OCI-LY7 (cell line): ENCODE results near the gene CRTC1. TPM values are rescaled to one million over a fixed set of nuclear protein-coding genes. Genes with fewer than 3 reads are reported as not detected.

ENCODE experiments used
- BruUV-seq: library from RNA; stranded (reverse); fragments of 400-500 nt; replicated peaks from 2 replicates; lab custom pipeline; 2021; lab: Mats Ljungman, UMichigan
- CTCF ChIA-PET: fragments of 300-600 bp; sonication (Branson Sonifier 250); formaldehyde crosslinking; loops from one replicate; lab custom pipeline; 2022; ENCODE audit warnings: antibody characterized with exemption; ENCODE audit not compliant: unreplicated experiment; lab: Charles Lee
- POLR2A ChIA-PET: fragments of 300-600 bp; sonication (Branson Sonifier 250); formaldehyde crosslinking; loops from one replicate; lab custom pipeline; 2022; ENCODE audit warnings: antibody characterized with exemption; lab: Charles Lee
- DNase-seq: peaks from one replicate; pipeline ENCODE4 v3.0.0-alpha.2; 2015; ENCODE audit warnings: low spot score
- H2AFZ ChIP-seq: fragments of 200-600 bp; sonication (generic), shearing (Covaris generic); 2 replicates; pipeline ENCODE4 v1.6.1; 2014; ENCODE audit warnings: mild to moderate bottlenecking, antibody characterized with exemption, low read length, moderate library complexity
- H3K27ac ChIP-seq: fragments of 200-600 bp; sonication (generic); 2 replicates; pipeline ENCODE4 v1.5.1; 2014; ENCODE audit warnings: mixed run types, low read depth, mild to moderate bottlenecking, moderate library complexity, low read length, inconsistent platforms; ENCODE audit not compliant: poor library complexity, severe bottlenecking
- H3K36me3 ChIP-seq: fragments of 200-600 bp; sonication (generic); 2 replicates; pipeline ENCODE4 v1.6.1; 2014; ENCODE audit warnings: mild to moderate bottlenecking, antibody characterized with exemption, low read length, moderate library complexity, mixed read lengths; ENCODE audit not compliant: insufficient read depth
- H3K4me1 ChIP-seq: fragments of 200-600 bp; sonication (generic); 2 replicates; pipeline ENCODE4 v1.5.1; 2014; ENCODE audit warnings: mild to moderate bottlenecking, low read length; ENCODE audit not compliant: insufficient read depth, poor library complexity, severe bottlenecking
- H3K4me2 ChIP-seq: fragments of 200-600 bp; sonication (generic); 2 replicates; pipeline ENCODE4 v1.6.1; 2014; ENCODE audit warnings: mild to moderate bottlenecking, low read length
- H3K4me3 ChIP-seq: fragments of 200-600 bp; sonication (generic); 2 replicates; pipeline ENCODE4 v1.5.1; 2014; ENCODE audit warnings: mild to moderate bottlenecking, low read depth, low read length; ENCODE audit not compliant: poor library complexity, severe bottlenecking
- H3K79me2 ChIP-seq: fragments of 200-600 bp; sonication (generic); 2 replicates; pipeline ENCODE4 v1.6.1; 2016; ENCODE audit warnings: low read depth, mild to moderate bottlenecking, low read length, moderate library complexity, mixed read lengths; ENCODE audit not compliant: insufficient read depth
- H3K9me2 ChIP-seq: fragments of 200-600 bp; sonication (generic); 2 replicates; pipeline ENCODE4 v1.6.1; 2016; ENCODE audit warnings: mild to moderate bottlenecking, low read length, mixed read lengths; ENCODE audit not compliant: insufficient read depth
- H3K9me3 ChIP-seq: fragments of 200-600 bp; sonication (generic); 2 replicates; pipeline ENCODE4 v1.6.1; 2014; ENCODE audit warnings: mild to moderate bottlenecking, mixed run types, low read length, mixed read lengths
- H4K20me1 ChIP-seq: fragments of 200-600 bp; sonication (generic); 2 replicates; pipeline ENCODE4 v1.6.1; 2014; ENCODE audit warnings: mild to moderate bottlenecking, antibody characterized with exemption, low read length, moderate library complexity, mixed read lengths; ENCODE audit not compliant: insufficient read depth
- CTCF ChIP-seq: fragments of 200-600 bp; sonication (generic); conservative IDR thresholded peaks from 2 replicates; pipeline ENCODE4 v1.5.1; 2014; ENCODE audit warnings: mild to moderate bottlenecking, antibody characterized with exemption, low read length, moderate library complexity, mixed read lengths
- EZH2phosphoT487 ChIP-seq: fragments of 200-600 bp; sonication (generic); IDR thresholded peaks from 2 replicates; pipeline ENCODE4 v1.6.1; 2018; ENCODE audit warnings: low read depth, borderline replicate concordance, mild to moderate bottlenecking, mixed run types, antibody characterized with exemption, low read length, moderate library complexity, mixed read lengths
- intact Hi-C: fragments of 100-400 bp; cut with micrococcal nuclease; formaldehyde crosslinking; loops from one replicate; pipeline ENCODE4 v1.10.0; 2022; ENCODE audit not compliant: unreplicated experiment
- total RNA-seq, 2 experiments: library from RNA; depleted of rRNA in 1 of 2; stranded (reverse); fragments of >200 nt in 1 of 2; shearing (Covaris generic) in 1 of 2; gene quantifications; 2 replicates each; pipeline ENCODE4 v1.2.3, GENCODE V29; 2014 to 2022

Gene CRTC1
- total RNA-seq, 2 experiments from 2014 or later: 4.1 to 10.3 TPM

- Histone ChIP-seq H2AFZ (no peak overlapping the region), H3K9me3 (no peaks in the 10 kb centered on the region), H3K36me3 (no peaks in the 10 kb centered on the region), H4K20me1 (no peaks in the 10 kb centered on the region), H3K4me3 (no peak overlapping the region), H3K79me2 (no peaks in the 10 kb centered on the region), H3K27ac (no peak overlapping the region), H3K9me2 (no peaks in the 10 kb centered on the region), H3K4me1 (peaks cover 2% of the 10 kb centered on the region), H3K4me2 (no peak overlapping the region)
- intact Hi-C loops: no loop called here
- DNase-seq: no peak
- POLR2A ChIA-PET: no interaction called here
- no TSS peak for BruUV-seq
- TF ChIP-seq EZH2phosphoT487: no peak
- TF ChIP-seq CTCF: no peak
- CTCF ChIA-PET: no interaction called here
Measured at GRCh38 chr19:18804139-18804601, 120.7 kb downstream of the CRTC1 start.

DNA sequence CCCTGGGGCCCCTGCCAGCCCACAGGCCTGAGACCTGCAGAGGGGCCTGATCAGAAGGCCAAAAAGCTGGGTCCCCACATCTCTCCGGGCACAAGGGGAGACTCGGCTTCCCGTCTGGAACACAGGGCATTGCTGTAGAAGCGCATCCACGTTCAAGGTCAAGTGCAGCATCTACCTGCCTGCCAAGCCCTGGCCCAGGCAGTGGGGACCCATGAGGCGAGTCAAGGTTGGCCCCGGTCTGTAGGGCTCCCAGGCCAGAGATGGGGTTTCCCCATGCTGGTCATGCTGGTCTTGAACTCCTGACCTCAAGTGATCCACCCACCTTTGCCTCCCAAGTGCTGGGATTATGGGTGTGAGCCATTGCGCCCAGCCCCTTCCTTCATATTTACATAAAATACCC is 121.2 kb downstream of the CRTC1 start:
- no peak for TF ChIP-seq EZH2phosphoT487
- TF ChIP-seq CTCF: no peak
- POLR2A ChIA-PET: no interaction called here
- no peak overlapping the region for H2AFZ ChIP-seq
- no peaks in the 10 kb centered on the region for H3K9me2 ChIP-seq
- no peak overlapping the region for H3K4me2 ChIP-seq
- H3K36me3 ChIP-seq: no peaks in the 10 kb centered on the region
- CTCF ChIA-PET: no interaction called here
- no peaks in the 10 kb centered on the region for H3K79me2 ChIP-seq
- BruUV-seq: no TSS peak
- peaks cover 2% of the 10 kb centered on the region for H3K4me1 ChIP-seq
- no peak overlapping the region for H3K27ac ChIP-seq
- intact Hi-C loops: no loop called here
- no peaks in the 10 kb centered on the region for H3K9me3 ChIP-seq
- DNase-seq: no peak
- H4K20me1 ChIP-seq: no peaks in the 10 kb centered on the region
- H3K4me3 ChIP-seq: no peak overlapping the region

DNA sequence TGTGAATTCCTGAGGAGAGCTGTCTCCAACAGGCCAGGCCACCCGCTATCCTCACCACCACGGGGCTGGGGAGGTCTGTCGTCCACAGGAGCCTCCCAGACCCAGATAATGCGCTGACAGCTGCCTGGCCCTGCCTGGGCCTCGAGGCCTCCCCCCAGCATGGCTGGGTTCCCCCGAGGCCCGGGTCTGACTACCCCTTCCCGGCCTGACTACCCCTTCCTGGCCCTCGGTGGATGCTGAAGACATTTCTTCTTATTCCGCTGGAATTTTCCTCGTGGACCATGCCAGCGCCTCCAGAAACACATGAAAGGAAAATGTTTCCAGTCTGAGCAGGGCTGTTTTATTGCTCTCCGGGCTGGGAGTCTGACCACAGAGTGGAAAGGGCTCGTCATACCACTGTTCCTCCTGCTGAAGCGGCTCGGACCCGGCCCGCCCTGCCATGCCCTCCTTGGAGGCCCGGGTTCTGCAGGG is 124.4 kb downstream of the CRTC1 start:
- intact Hi-C loops: no loop called here
- H3K4me3 ChIP-seq: no peak overlapping the region
- TF ChIP-seq EZH2phosphoT487 (no peak), CTCF (no peak)
- no peaks in the 10 kb centered on the region for H3K79me2 ChIP-seq
- BruUV-seq: no TSS peak
- ChIA-PET CTCF (no interaction called here), POLR2A (no interaction called here)
- no peak overlapping the region for H3K4me2 ChIP-seq
- no peaks in the 10 kb centered on the region for H3K9me3 ChIP-seq
- H4K20me1 ChIP-seq: no peaks in the 10 kb centered on the region
- H3K27ac ChIP-seq: no peak overlapping the region
- no peaks in the 10 kb centered on the region for H3K9me2 ChIP-seq
- H3K4me1 ChIP-seq: no peaks in the 10 kb centered on the region
- H2AFZ ChIP-seq: no peak overlapping the region
- no peak for DNase-seq
- no peaks in the 10 kb centered on the region for H3K36me3 ChIP-seq
